OCI-LY7 (cell line): ENCODE results near the gene LRIG2.

Experiments used
- EZH2phosphoT487 ChIP-seq: fragments of 200-600 bp; sonication (generic); IDR thresholded peaks from 2 replicates; pipeline ENCODE4 v1.6.1; 2018; ENCODE audit warnings: low read depth, borderline replicate concordance, mild to moderate bottlenecking, mixed run types, antibody characterized with exemption, low read length, moderate library complexity, mixed read lengths
- TF ChIP-seq, protein P1 (sequence below): fragments of 200-600 bp; sonication (generic); conservative IDR thresholded peaks from 2 replicates; pipeline ENCODE4 v1.5.1; 2014; ENCODE audit warnings: mild to moderate bottlenecking, antibody characterized with exemption, low read length, moderate library complexity, mixed read lengths

DNA sequence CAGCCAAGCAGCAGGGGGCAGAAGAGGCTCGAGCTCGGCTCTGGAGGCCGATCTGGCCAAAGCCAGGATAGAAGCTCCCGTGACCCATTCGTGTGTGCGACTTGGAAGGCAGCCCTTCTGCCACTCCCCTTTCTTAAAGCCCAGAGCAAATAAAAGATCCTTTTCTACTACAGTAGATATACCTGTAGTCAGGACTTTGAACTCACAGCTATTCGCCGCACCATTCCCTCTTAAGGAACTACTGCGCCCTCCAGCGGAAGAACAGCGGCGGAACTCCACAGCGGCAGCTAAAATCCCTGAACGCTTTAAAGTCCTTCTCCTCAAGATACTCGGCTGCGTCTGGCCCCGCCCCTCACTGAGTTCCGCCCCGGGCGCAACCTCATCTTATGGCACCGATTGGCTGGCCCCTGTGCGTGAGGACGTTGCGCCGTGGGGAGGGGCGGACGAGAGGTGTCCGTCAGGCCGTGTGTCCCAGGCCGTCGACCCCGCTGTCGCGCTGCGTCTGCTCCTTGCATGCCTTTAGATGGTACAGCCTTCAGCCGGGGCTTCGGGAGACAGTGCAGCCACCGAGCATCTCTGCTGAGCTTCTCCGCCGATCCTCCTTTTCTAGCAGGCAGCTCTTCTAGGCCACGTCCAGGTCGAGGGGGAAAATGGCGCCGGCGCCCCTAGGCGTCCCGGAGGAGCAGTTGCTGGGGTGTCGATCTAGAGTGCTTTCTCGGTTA lies at the start of gene LRIG2:
- TF ChIP-seq, protein P1, sequence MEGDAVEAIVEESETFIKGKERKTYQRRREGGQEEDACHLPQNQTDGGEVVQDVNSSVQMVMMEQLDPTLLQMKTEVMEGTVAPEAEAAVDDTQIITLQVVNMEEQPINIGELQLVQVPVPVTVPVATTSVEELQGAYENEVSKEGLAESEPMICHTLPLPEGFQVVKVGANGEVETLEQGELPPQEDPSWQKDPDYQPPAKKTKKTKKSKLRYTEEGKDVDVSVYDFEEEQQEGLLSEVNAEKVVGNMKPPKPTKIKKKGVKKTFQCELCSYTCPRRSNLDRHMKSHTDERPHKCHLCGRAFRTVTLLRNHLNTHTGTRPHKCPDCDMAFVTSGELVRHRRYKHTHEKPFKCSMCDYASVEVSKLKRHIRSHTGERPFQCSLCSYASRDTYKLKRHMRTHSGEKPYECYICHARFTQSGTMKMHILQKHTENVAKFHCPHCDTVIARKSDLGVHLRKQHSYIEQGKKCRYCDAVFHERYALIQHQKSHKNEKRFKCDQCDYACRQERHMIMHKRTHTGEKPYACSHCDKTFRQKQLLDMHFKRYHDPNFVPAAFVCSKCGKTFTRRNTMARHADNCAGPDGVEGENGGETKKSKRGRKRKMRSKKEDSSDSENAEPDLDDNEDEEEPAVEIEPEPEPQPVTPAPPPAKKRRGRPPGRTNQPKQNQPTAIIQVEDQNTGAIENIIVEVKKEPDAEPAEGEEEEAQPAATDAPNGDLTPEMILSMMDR = peak; percentile 97; the same call in 1 of the 2 replicates
- TF ChIP-seq EZH2phosphoT487 = no peak
